ENCODE results near the gene SRM. TPM values are rescaled to one million over a fixed set of nuclear protein-coding genes. Genes with fewer than 3 reads are reported as not detected.

The SRM gene
- total and polyA plus RNA-seq, 2 donors (not counting 1 experiment from before 2014, with no cell fraction given), result 13.0 to 95.4 TPM

- DNase-seq (ENCODE audit: low read depth in 2 of 2), result no peak
- H3K9me3 ChIP-seq (ENCODE audit: control insufficient read depth, insufficient read depth, low read depth, low read length), result no peaks in the 10 kb centered on the region
- H3K9ac ChIP-seq (ENCODE audit: insufficient read depth, low read length), result no peak overlapping the region
- no peaks in the 10 kb centered on the region for H3K27me3 ChIP-seq (ENCODE audit: control insufficient read depth, insufficient read depth, low read length)
- peaks cover 19% of the 10 kb centered on the region for H3K79me2 ChIP-seq (ENCODE audit: control insufficient read depth, insufficient read depth, low read length)
- H2AFZ ChIP-seq (ENCODE audit: low read length), result no peak overlapping the region
- no peak overlapping the region for H3K4me3 ChIP-seq (replicated peaks in 1 of 4; ENCODE audit: control extremely low read depth in 1 of 4, insufficient read depth in 1 of 4, low read depth in 3 of 4, low read length in 4 of 4)
- H3K4me2 ChIP-seq (ENCODE audit: extremely low read depth, insufficient read depth, low read length), result peak overlapping the region; percentile 1
- no peak overlapping the region for H3K27ac ChIP-seq (ENCODE audit: insufficient read depth, low read length)
- TF ChIP-seq EZH2 (IDR thresholded peaks at IDR 0.05; ENCODE audit: low read length, missing control alignments), result no peak
- TF ChIP-seq, protein P1, sequence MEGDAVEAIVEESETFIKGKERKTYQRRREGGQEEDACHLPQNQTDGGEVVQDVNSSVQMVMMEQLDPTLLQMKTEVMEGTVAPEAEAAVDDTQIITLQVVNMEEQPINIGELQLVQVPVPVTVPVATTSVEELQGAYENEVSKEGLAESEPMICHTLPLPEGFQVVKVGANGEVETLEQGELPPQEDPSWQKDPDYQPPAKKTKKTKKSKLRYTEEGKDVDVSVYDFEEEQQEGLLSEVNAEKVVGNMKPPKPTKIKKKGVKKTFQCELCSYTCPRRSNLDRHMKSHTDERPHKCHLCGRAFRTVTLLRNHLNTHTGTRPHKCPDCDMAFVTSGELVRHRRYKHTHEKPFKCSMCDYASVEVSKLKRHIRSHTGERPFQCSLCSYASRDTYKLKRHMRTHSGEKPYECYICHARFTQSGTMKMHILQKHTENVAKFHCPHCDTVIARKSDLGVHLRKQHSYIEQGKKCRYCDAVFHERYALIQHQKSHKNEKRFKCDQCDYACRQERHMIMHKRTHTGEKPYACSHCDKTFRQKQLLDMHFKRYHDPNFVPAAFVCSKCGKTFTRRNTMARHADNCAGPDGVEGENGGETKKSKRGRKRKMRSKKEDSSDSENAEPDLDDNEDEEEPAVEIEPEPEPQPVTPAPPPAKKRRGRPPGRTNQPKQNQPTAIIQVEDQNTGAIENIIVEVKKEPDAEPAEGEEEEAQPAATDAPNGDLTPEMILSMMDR (conservative IDR thresholded peaks at IDR 0.05 in 1 of 2, IDR thresholded peaks at IDR 0.05 in 1 of 2; ENCODE audit: low read depth in 1 of 2, low read length in 2 of 2), result no peak
- H3K4me1 ChIP-seq (ENCODE audit: control insufficient read depth, extremely low read depth, insufficient read depth, low read length), result no peaks in the 10 kb centered on the region
- H3K36me3 ChIP-seq (ENCODE audit: control insufficient read depth, insufficient read depth, low read length), result peaks cover 9% of the 10 kb centered on the region
- H4K20me1 ChIP-seq (ENCODE audit: control insufficient read depth, extremely low read depth, insufficient read depth, low read length), result no peaks in the 10 kb centered on the region
Observed at GRCh38 chr1:11061652-11062365, 2.0 kb upstream of the SRM start.

GRCh38 chr1:11059155-11059967 is 457 bp downstream of the SRM start:
- Histone ChIP-seq H3K4me3 (replicated peaks in 1 of 4; ENCODE audit: control extremely low read depth in 1 of 4, insufficient read depth in 1 of 4, low read depth in 3 of 4, low read length in 4 of 4) (peak overlapping the region; percentile 79 to 92 (median 88)), H3K27ac (ENCODE audit: insufficient read depth, low read length) (peak overlapping the region; percentile 59)
- peak in 1 of 2 donors; percentile 13 for DNase-seq (ENCODE audit: low read depth in 2 of 2)

More at GRCh38 chr1:11059155-11059967, 457 bp downstream of the SRM start:
- H3K9ac ChIP-seq (ENCODE audit: insufficient read depth, low read length), result peak overlapping the region; percentile 84
- TF ChIP-seq, protein P1 (conservative IDR thresholded peaks at IDR 0.05 in 1 of 2, IDR thresholded peaks at IDR 0.05 in 1 of 2; ENCODE audit: low read depth in 1 of 2, low read length in 2 of 2), result no peak
- TF ChIP-seq EZH2 (IDR thresholded peaks at IDR 0.05; ENCODE audit: low read length, missing control alignments), result no peak
- no peaks in the 10 kb centered on the region for H3K4me1 ChIP-seq (ENCODE audit: control insufficient read depth, extremely low read depth, insufficient read depth, low read length)
- peak overlapping the region; percentile 49 for H2AFZ ChIP-seq (ENCODE audit: low read length)
- peak overlapping the region; percentile 93 for H3K4me2 ChIP-seq (ENCODE audit: extremely low read depth, insufficient read depth, low read length)
- peaks cover 16% of the 10 kb centered on the region for H3K36me3 ChIP-seq (ENCODE audit: control insufficient read depth, insufficient read depth, low read length)
- H4K20me1 ChIP-seq (ENCODE audit: control insufficient read depth, extremely low read depth, insufficient read depth, low read length), result no peaks in the 10 kb centered on the region
- peaks cover 19% of the 10 kb centered on the region for H3K79me2 ChIP-seq (ENCODE audit: control insufficient read depth, insufficient read depth, low read length)
- no peaks in the 10 kb centered on the region for H3K27me3 ChIP-seq (ENCODE audit: control insufficient read depth, insufficient read depth, low read length)
- no peaks in the 10 kb centered on the region for H3K9me3 ChIP-seq (ENCODE audit: control insufficient read depth, insufficient read depth, low read depth, low read length)

Data from fibroblast of lung (primary cell).